SKM-1 (cell line): ENCODE measurements around the gene HDAC4.

Experiments used
- DNase-seq: peaks from one replicate; lab custom pipeline; 2025; ENCODE audit not compliant: unreplicated experiment; lab: John Stamatoyannopoulos, UW

The HDAC4 gene

GRCh38 chr2:239354132-239354790 is 46.6 kb downstream of the HDAC4 start:
- DNase-seq, result no peak

GRCh38 chr2:239353692-239354091 is 47.1 kb downstream of the HDAC4 start:
- DNase-seq, result no peak

DNA sequence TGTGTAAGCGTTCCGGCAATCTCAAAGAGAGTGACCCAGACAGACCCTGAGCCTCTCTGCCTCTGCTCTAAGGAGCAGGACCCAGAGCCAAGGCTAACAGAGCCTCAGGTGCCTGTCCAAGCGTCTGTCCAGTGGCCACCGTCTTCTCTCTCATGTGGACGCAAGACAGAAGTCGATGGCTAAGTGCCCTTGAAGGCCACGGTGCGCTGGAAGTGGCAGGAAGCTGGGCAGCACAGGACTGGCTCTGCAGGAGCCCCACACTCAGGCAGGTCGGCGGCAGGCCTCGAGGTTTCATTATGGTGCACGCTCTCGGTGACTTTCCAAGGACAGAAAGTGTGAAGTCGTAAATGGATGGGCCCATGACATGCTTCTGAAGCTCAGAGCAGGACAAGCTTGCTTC is 49.1 kb downstream of the HDAC4 start:
- DNase-seq, result no peak

GRCh38 chr2:239349453-239350135 is 51.2 kb downstream of the HDAC4 start:
- DNase-seq, result no peak

DNA sequence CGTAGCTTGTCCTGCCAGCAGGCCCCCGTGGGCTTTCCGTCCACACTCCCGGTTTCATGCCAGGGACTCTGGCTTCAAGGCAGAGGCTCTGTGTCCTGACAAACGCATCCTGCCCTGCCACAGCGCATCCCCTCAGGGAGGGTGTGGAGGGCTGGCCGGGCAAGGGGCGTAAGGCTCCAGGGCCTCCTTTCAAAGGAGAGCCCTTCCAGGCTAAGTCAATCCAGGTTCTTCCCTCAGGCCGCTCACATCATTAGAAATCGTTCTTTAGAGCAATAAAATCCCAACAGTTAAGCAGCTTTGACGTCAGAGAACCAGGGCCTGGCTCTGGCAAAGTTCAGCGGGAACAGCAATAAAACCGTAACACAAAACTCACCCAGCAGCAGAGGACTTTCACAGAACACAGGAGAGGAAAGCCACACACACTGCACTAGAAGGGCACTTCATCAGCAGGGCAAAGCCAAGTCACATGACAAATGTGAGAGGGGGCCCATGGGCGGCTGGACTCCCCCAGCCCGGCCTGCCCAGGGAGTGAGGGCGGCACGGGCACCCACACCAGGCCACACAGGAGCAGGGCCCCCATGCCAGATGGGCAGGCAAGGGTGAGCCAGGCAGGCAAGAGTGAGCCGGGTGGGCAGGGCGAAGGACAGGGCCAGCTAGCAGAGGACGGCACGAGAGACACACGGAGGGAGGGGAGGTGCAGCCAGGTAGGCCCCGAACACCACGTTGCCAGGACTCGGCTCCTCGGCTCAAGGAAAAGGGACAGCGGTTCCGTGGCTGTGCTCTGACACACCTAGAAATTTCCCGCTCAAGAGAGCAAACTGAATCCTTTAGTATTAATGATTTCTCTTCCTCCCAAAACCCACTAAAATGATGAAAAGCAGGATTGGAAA is 52.0 kb downstream of the HDAC4 start:
- DNase-seq, result no peak

DNA sequence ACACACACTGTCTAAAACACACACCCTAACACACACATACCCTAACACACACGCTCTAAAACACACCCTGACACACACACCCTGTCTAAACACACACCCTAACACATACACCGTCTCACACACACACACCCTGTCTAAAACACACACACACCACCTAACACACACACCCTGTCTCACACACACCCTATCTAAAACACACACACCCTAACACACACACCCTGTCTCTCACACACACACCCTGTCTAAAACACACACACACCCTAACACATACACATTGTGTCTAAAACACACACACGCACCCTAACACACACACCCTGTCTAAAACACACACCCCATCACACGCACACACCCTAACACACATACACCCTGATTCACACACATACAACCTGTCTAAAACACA is 54.1 kb downstream of the HDAC4 start:
- DNase-seq, result no peak

- no peak for DNase-seq
These were observed 55.6 kb downstream of the HDAC4 start for GRCh38 chr2:239345251-239345650.

- DNase-seq, result no peak
These were observed 56.0 kb downstream of the HDAC4 start for GRCh38 chr2:239344857-239345216.

DNA sequence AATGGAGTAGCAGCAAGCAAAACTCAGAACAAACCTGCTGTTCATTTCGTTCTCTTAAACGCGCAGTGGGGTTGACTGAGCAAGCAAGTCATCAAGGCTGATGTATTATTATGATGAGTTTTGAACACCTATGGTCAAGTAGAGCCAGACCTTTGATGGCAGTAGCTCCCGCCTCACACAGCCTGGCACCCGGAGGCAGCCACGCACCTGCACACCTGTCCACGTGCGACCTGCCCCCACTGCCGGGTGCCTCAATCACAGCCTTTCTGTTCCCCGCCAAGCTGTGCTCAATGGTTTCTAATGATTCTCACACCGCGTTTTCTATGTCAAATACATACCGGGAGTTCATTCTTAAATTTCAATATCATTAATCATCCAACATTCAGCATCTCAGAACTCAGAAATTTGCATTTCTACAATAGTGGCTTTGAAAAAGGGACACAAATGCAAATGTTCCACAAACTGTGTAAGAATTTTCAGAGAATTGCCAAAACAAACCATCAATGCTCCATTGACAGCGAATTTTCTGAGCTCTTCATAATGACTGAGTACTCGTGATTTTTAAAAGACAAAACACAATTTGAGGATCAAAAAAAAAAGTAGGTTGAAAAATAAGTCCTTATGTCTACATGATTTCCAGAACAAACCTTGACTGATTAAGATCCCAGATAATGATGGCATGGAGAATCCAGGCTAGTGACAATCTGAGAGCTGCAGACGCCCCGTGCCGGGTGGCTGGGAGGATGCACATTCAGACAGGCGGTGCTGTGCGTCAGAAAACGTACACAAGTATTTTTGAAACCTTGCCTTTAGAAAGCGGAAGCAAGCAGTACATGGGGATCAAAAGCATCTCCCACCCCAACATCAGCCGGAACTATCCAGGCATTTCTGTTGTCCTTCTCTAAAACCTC is 56.6 kb downstream of the HDAC4 start:
- DNase-seq, result no peak

DNA sequence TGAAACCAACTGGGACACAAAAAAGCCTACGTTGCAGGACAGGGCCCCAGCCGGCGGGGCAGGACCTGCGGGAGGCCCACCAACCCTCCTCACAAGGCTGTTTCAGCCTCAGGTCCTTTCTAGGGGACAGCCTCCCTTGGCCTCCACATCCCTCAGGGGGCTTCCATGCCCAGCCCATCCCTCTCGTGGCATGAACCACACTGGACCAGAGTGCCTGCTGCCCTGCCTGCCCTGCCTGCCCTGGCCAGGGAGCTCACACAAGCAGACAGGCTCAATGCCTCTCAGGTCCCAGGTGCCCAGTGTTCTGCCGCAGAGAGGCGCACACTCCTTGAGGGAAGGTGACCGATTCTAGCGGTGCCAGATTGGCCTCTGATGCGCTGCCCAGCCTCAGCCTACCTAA is 57.4 kb downstream of the HDAC4 start:
- DNase-seq, result no peak

DNA sequence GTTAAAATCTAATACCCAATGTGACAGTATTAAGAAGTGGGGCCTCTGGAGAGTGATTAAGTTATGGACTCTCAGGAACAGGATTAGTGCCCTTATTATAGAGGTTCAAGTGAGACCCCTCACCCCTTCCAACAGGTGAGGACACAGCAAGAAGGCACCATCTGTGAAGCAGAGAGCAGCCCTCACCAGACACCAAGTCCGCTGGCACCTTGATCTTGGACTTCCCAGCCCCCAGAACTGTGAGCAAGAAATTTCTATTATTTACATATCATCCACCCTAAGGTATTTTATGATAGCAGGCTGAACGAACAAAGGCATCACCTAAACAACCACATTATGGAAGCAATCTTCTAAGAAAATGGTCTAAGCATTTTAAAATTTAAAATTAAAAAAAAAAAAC is 59.0 kb downstream of the HDAC4 start:
- DNase-seq, result no peak

GRCh38 chr2:239341146-239341732 is 59.6 kb downstream of the HDAC4 start:
- no peak for DNase-seq

GRCh38 chr2:239339726-239340601 is 60.9 kb downstream of the HDAC4 start:
- DNase-seq, result no peak

DNA sequence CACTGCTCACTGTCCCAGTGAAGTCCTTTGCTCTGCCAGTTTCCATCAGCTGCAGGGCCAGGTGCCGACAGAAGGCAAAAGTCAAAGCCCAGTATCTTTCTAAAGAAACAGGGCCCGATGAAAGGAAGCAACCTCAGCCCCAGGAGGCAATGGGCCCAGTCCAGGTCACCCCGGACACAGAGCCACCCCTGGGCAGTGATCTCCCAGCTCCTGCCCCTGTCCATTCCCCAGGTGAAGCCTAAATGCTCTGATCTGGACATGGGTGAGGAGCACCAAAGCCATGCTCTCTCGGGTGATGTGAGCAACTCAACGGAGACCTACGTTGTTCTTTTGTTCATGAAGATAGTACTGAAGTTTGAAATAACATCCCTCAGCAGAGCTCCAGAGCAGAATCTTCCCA is 61.6 kb downstream of the HDAC4 start:
- no peak for DNase-seq

DNA sequence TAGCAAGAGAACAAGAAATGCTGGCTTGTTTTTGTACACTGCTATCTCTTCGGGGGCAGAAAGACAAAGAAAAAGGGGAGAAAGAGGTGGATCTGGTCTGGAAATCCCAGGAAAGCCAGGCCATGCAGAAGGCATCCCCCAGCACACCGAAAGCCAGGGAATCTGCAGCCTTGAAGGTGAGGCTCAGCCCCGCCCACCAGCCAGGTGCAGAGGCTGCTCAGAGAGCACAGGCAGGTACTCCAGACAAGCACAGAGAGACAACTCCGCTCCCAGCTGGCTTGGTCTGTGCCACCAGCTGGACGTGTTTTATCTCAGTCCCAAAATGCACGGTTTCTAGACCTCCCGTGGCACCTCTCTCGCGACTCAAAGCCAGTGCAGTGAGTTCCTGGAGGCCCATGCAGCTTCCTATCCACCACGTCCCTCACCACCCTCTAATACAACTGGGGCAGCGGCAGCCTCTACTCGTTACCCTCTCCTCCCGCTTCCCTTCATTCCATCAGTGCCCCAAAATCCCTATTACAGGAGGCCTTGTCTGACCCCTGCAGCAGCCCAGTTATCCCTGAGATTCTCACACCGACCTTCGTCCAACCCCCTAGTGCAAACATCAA is 62.8 kb downstream of the HDAC4 start:
- DNase-seq, result no peak

DNA sequence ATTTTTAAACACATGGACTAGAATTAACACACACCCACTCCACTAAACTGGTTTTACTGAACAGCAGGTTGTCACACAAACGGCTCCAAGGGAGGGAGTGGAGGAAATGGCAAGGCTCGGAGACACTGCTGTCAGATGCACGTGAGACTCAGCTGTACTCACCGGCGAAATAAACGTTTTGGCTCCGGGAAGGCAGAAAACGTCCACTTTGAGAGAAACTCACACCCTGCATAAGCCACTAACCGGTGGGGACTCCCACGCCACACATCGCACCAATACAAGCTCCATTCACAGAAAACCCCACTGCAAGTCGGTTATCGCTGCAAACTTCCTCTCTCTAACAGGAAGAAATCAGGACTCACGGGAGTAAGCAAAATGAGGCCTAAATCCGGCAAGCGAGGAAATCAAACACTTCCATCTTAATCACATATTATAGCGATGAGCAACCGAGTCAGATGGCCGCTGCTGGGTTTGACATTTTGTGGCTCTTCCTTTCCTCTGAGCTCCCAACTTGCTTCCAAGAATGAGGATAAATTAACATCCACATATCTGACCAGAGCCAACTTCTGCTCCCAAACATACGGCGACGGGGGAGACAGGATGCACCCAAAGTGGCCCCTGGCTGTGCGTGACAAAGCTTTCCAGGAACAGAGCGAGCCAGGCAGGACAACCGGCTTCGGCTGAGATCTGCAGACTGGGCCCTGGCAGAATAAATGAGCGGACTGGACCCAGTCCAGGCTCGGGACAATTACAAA is 63.5 kb downstream of the HDAC4 start:
- no peak for DNase-seq

GRCh38 chr2:239331560-239331959 is 69.3 kb downstream of the HDAC4 start:
- no peak for DNase-seq

- DNase-seq, result no peak
These were observed 70.0 kb downstream of the HDAC4 start for GRCh38 chr2:239330836-239331235.
